B cell (primary cell): Measurements from ENCODE around the gene ZNF425. TPM values are rescaled to one million over a fixed set of nuclear protein-coding genes. Genes with fewer than 3 reads are reported as not detected.

Experiments used
- ATAC-seq: fragments of 200-7000 bp; cut with Tn5 transposase; one replicate; pipeline ENCODE4 v1.10.0; 2021; ENCODE audit warnings: low read depth, mild to moderate bottlenecking, moderate number of reproducible peaks, moderate library complexity
- CTCF ChIA-PET: fragments of 350-600 bp; sonication (Branson Sonifier 250); formaldehyde crosslinking; loops from one replicate; lab custom pipeline; 2021; ENCODE audit warnings: antibody characterized with exemption, inconsistent platforms; lab: Charles Lee
- POLR2A ChIA-PET: fragments of 350-600 bp; sonication (Branson Sonifier 250); formaldehyde crosslinking; loops from one replicate; lab custom pipeline; 2021; ENCODE audit warnings: antibody characterized with exemption; lab: Charles Lee
- DNase-seq: peaks from one replicate; pipeline ENCODE4 v3.0.0; 2013
- H2AFZ ChIP-seq: 2 replicates; pipeline ENCODE4 v1.6.1; 2012; ENCODE audit warnings: mild to moderate bottlenecking, low read depth, low read length; ENCODE audit not compliant: insufficient read depth, poor library complexity, severe bottlenecking
- H3K27ac ChIP-seq, 2 donors: 1 replicate in 1 of 2; 2 replicates in 1 of 2; pipeline ENCODE4 v1.5.1; 2012 to 2013; ENCODE audit warnings: low read length in 2 of 2, mild to moderate bottlenecking in 2 of 2, moderate library complexity in 1 of 2
- H3K27me3 ChIP-seq, 4 experiments: fragments of 200-600 bp in 1 of 4; sonication (generic) in 1 of 4; replicated peaks in 1 of 4; 1 replicate in 2 of 4; 2 replicates in 2 of 4; pipeline versions ENCODE4 v1.6.1 to v1.7.0; 2013 to 2016; ENCODE audit warnings: low read length in 3 of 4, mild to moderate bottlenecking in 2 of 4, mixed read lengths in 1 of 4, moderate library complexity in 1 of 4; ENCODE audit not compliant: insufficient read depth in 4 of 4, control insufficient read depth in 3 of 4; ENCODE audit errors: control extremely low read depth in 1 of 4
- H3K36me3 ChIP-seq, 2 experiments: replicated peaks in 1 of 2; 1 replicate in 1 of 2; 2 replicates in 1 of 2; pipeline versions ENCODE4 v1.6.1 to v1.7.1; 2013; ENCODE audit warnings: low read length in 1 of 2; ENCODE audit not compliant: insufficient read depth in 2 of 2, control insufficient read depth in 1 of 2; ENCODE audit errors: control extremely low read depth in 1 of 2, extremely low read depth in 1 of 2
- H3K4me1 ChIP-seq, 2 donors: fragments of 200-600 bp in 1 of 2; sonication (generic) in 1 of 2; 1 replicate in 1 of 2; 2 replicates in 1 of 2; pipeline versions ENCODE4 v1.5.1 to v1.6.1; 2013 to 2017; ENCODE audit warnings: low read length in 2 of 2; ENCODE audit not compliant: control insufficient read depth in 2 of 2, insufficient read depth in 2 of 2
- H3K4me2 ChIP-seq: replicated peaks from 2 replicates; pipeline ENCODE3; 2012; ENCODE audit warnings: mild to moderate bottlenecking, low read depth, low read length; ENCODE audit not compliant: poor library complexity, severe bottlenecking
- H3K4me3 ChIP-seq, 5 experiments: fragments of 200-600 bp in 1 of 5; sonication (generic) in 1 of 5; 1 replicate in 3 of 5; 2 replicates in 2 of 5; pipeline versions ENCODE4 v1.5.1 to v1.7.0; 2011 to 2016; ENCODE audit warnings: low read length in 4 of 5, mild to moderate bottlenecking in 4 of 5, low read depth in 2 of 5, control low read depth in 1 of 5, moderate library complexity in 1 of 5; ENCODE audit not compliant: insufficient read depth in 1 of 5; ENCODE audit errors: control extremely low read depth in 1 of 5, extremely low read depth in 1 of 5
- H3K79me2 ChIP-seq: fragments of 200-600 bp; sonication (generic); one replicate; pipeline ENCODE4 v1.6.0; 2016; ENCODE audit warnings: low read length; ENCODE audit not compliant: control insufficient read depth, insufficient read depth
- H3K9ac ChIP-seq: fragments of 200-600 bp; sonication (generic); 2 replicates; pipeline ENCODE4 v1.6.1; 2017; ENCODE audit warnings: mild to moderate bottlenecking, low read length, moderate library complexity
- H3K9me3 ChIP-seq, 3 donors: one replicate each; pipeline versions ENCODE4 v1.6.1 to v1.7.1; 2013; ENCODE audit warnings: low read length in 2 of 3; ENCODE audit not compliant: control insufficient read depth in 2 of 3, insufficient read depth in 1 of 3; ENCODE audit errors: control extremely low read depth in 1 of 3
- H4K20me1 ChIP-seq: 2 replicates; pipeline ENCODE4 v1.6.0; 2012; ENCODE audit warnings: mild to moderate bottlenecking, low read length; ENCODE audit not compliant: insufficient read depth, control insufficient read depth, poor library complexity, severe bottlenecking
- H3K27ac Mint-ChIP-seq: one replicate; pipeline ENCODE4 v1.8.0; 2021; ENCODE audit warnings: mixed read lengths
- H3K27me3 Mint-ChIP-seq: one replicate; pipeline ENCODE4 v1.8.0; 2021; ENCODE audit warnings: mixed read lengths
- H3K4me1 Mint-ChIP-seq: one replicate; pipeline ENCODE4 v1.8.0; 2021; ENCODE audit warnings: mixed read lengths
- H3K4me3 Mint-ChIP-seq: one replicate; pipeline ENCODE4 v1.8.0; 2021; ENCODE audit warnings: mixed read lengths
- H3K9me3 Mint-ChIP-seq: one replicate; pipeline ENCODE4 v1.8.0; 2022; ENCODE audit warnings: mixed read lengths; ENCODE audit not compliant: insufficient read depth
- EZH2 ChIP-seq: IDR thresholded peaks from 2 replicates; pipeline ENCODE4 v1.6.1; 2012; ENCODE audit warnings: borderline replicate concordance, low read depth, mild to moderate bottlenecking, moderate library complexity, low read length; ENCODE audit not compliant: insufficient read depth, poor library complexity, severe bottlenecking
- WGBS: methylation state at CpG from one replicate; pipeline ENCODE4 v1.1.5; 2013; ENCODE audit warnings: missing lambda C conversion rate; ENCODE audit not compliant: insufficient coverage; 5-methylcytosine and 5-hydroxymethylcytosine counted together
- intact Hi-C: fragments of 100-400 bp; cut with micrococcal nuclease; formaldehyde crosslinking; loops from one replicate; pipeline ENCODE4 v1.10.0; 2022
- polyA plus RNA-seq: library from polyadenylated mRNA; depleted of rRNA; stranded (reverse); fragments of >200 nt; gene quantifications from 2 replicates; pipeline ENCODE4 v1.2.3, GENCODE V29; 2012
- total RNA-seq, 2 donors: library from RNA; stranded (reverse); fragments of 120-200 nt in 1 of 2; gene quantifications; 1 replicate in 1 of 2; 2 replicates in 1 of 2; pipeline versions ENCODE4 v1.2.3 to v1.2.4, GENCODE V29; 2013 to 2022
- TF ChIP-seq, protein P1 (sequence below): fragments of 200-600 bp; IDR thresholded peaks from one replicate; pipeline ENCODE4 v1.8.0; 2022; ENCODE audit warnings: antibody characterized with exemption, mild to moderate bottlenecking

Gene ZNF425
- total and polyA plus RNA-seq, 2 donors (not counting 1 experiment from before 2014, with no cell fraction given), result 0.48 to 3.3 TPM

DNA sequence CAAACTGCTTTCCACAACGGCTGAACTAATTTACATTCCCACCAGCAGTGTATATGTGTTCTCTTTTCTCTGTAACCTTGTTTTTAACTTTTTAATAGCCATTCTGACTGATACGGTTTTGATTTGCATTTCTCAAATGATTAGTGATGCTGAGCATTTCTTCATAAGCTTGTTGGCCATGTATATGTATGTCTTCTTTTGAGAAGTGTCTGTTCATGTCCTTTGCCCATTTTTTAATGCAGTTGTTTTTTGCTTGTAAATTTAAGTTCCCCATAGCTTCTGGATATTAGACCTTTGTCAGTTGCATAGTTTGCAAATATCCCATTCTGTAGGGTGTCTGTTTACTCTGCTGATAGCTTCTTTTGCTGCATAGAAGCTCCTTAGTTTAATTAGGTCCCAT lies 41.7 kb downstream of the ZNF425 start:
- ATAC-seq, result no peak
- no peak for TF ChIP-seq EZH2
- TF ChIP-seq, protein P1, sequence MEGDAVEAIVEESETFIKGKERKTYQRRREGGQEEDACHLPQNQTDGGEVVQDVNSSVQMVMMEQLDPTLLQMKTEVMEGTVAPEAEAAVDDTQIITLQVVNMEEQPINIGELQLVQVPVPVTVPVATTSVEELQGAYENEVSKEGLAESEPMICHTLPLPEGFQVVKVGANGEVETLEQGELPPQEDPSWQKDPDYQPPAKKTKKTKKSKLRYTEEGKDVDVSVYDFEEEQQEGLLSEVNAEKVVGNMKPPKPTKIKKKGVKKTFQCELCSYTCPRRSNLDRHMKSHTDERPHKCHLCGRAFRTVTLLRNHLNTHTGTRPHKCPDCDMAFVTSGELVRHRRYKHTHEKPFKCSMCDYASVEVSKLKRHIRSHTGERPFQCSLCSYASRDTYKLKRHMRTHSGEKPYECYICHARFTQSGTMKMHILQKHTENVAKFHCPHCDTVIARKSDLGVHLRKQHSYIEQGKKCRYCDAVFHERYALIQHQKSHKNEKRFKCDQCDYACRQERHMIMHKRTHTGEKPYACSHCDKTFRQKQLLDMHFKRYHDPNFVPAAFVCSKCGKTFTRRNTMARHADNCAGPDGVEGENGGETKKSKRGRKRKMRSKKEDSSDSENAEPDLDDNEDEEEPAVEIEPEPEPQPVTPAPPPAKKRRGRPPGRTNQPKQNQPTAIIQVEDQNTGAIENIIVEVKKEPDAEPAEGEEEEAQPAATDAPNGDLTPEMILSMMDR, result no peak
- H3K27ac ChIP-seq, result no peak overlapping the region
- peaks cover 0 to 2% of the 10 kb centered on the region in 2 donors for H3K4me1 ChIP-seq
- no CpG with 5 or more reads among the region's 2 CpGs for WGBS
- Mint-ChIP-seq H3K4me1 (peaks cover 19% of the 10 kb centered on the region), H3K27ac (no peak overlapping the region), H3K4me3 (no peak overlapping the region), H3K27me3 (no peaks in the 10 kb centered on the region), H3K9me3 (peaks cover 9% of the 10 kb centered on the region)
- peaks cover 5% of the 10 kb centered on the region for H4K20me1 ChIP-seq
- peaks cover 0 to 1% of the 10 kb centered on the region in 2 experiments for H3K36me3 ChIP-seq
- no peaks in the 10 kb centered on the region for H3K27me3 ChIP-seq
- H3K4me2 ChIP-seq, result no peak overlapping the region
- H3K4me3 ChIP-seq, result no peak overlapping the region
- ChIA-PET POLR2A (no interaction called here), CTCF (interaction anchor here (2.4 kb wide), 1 partner anchor 19 kb away, joined by 8 read pairs; no protein-coding TSS in a partner anchor)
- H3K9me3 ChIP-seq, result peaks cover 0 to 7% (median 4%) of the 10 kb centered on the region in 3 donors
- no peak overlapping the region for H3K9ac ChIP-seq
- H2AFZ ChIP-seq, result no peak overlapping the region
- peaks cover 50% of the 10 kb centered on the region for H3K79me2 ChIP-seq
- intact Hi-C loops, result no loop called here
- DNase-seq, result no peak

DNA sequence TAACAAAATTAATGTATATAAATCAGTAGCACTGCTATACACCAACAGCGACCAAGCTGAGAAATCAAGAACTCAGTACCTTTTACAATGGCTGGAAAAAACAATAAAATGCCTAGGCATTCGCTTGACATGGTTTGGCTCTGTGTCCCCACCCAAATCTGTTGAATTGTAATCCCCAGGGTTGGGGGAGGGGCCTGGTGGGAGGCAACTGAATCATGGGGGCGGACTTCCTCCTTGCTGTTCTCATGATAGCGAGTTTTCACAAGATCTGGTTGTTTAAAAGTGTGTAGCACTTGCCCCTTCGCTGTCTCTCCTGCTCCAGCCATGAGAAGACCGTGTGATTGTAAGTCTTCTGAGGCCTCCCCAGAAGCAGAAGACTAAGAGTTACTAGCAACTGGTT lies 44.2 kb downstream of the ZNF425 start:
- H3K27ac Mint-ChIP-seq, result no peak overlapping the region
- intact Hi-C loops, result no loop called here

More for the DNA sequence above, 44.2 kb downstream of the ZNF425 start:
- Histone ChIP-seq H3K4me3 (no peak overlapping the region), H3K9me3 (peaks cover 0 to 7% (median 4%) of the 10 kb centered on the region in 3 donors), H3K79me2 (peaks cover 25% of the 10 kb centered on the region), H3K27ac (no peak overlapping the region), H4K20me1 (peaks cover 5% of the 10 kb centered on the region), H3K4me2 (no peak overlapping the region), H2AFZ (no peak overlapping the region), H3K27me3 (no peaks in the 10 kb centered on the region), H3K4me1 (no peaks in the 10 kb centered on the region), H3K9ac (no peak overlapping the region), H3K36me3 (peaks cover 0 to 1% of the 10 kb centered on the region in 2 experiments)
- Mint-ChIP-seq H3K4me1 (peaks cover 11% of the 10 kb centered on the region), H3K4me3 (no peak overlapping the region), H3K27me3 (no peaks in the 10 kb centered on the region), H3K9me3 (peaks cover 9% of the 10 kb centered on the region)
- ChIA-PET CTCF (no interaction called here), POLR2A (no interaction called here)
- no peak for ATAC-seq
- TF ChIP-seq, protein P1, result no peak
- no peak for TF ChIP-seq EZH2
- DNase-seq, result no peak
- WGBS, result 97% methylated on average over 5 of the region's 6 CpGs
